Measurements from ENCODE around the gene MPPED1.

Gene MPPED1

GRCh38 chr22:43462701-43463100 lies 50.9 kb downstream of the MPPED1 start:
- in situ Hi-C loops (cut with MboI; ENCODE audit: low sequenced_read_pairs, unreplicated experiment) = no loop called here
- TF ChIP-seq CTCF (IDR thresholded peaks at IDR 0.05; ENCODE audit: borderline replicate concordance, control extremely low read depth, extremely low read depth, insufficient read depth, missing control alignments) = no peak
- DNase-seq (ENCODE audit: low spot score) = no peak

DNA sequence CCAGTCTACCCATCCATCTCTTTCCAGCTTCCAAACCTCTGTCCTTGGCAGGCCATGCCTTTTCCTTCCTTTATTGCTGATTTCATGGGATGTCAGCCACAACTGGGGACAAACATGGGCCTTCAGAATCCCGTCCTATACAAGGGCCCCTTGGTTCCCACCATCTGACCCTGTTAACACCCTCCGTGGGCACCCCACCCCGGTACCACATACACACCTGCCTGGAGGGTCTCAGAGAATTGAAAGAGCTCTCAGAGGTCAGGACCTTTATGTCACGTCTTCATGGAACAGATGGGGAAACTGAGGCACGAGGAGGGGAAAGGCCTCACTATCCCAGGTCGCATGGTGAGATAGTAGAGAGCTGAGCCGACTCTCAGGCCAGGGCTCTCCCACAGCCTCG lies 53.0 kb downstream of the MPPED1 start:
- no peak for DNase-seq (ENCODE audit: low spot score)
- in situ Hi-C loops (cut with MboI; ENCODE audit: low sequenced_read_pairs, unreplicated experiment) = no loop called here
- TF ChIP-seq CTCF (IDR thresholded peaks at IDR 0.05; ENCODE audit: borderline replicate concordance, control extremely low read depth, extremely low read depth, insufficient read depth, missing control alignments) = no peak

DNA sequence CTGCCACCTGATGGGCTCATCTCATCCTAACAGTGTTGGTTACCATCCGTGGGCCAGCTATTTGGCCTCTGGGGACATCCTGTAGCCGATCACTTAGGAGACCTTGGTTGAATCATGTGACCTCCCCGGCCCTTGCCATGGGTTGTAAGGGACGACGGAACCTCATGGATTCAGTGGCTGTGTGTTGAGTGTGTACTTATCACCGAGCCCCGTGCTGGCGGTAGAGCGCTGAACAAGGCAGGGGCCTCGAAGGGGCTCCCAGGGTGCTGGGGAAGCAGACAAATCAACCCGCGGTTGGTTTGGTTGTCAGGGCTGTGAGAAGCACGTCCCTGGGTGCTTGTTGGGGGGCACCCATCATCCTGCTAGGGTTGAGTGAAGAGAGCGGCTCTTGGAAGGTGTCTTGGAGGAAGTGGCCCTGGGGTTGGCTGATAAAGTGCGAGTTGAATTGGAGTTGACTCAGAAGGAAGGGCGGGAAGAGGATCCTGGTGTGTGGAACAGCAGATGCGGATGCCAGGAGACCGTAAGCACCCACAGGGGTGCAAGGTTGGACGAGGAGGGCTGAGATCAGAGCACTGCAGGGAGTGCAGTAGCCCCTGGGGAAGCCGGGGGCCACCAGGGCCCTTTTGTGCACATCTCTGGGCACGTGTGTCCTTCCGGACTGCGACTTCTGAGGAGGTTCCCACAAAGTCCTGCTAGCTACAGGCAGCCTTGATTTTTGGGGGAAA lies 53.6 kb downstream of the MPPED1 start:
- no peak for TF ChIP-seq CTCF (IDR thresholded peaks at IDR 0.05; ENCODE audit: borderline replicate concordance, control extremely low read depth, extremely low read depth, insufficient read depth, missing control alignments)
- DNase-seq (ENCODE audit: low spot score) = no peak
- in situ Hi-C loops (cut with MboI; ENCODE audit: low sequenced_read_pairs, unreplicated experiment) = no loop called here

DNA sequence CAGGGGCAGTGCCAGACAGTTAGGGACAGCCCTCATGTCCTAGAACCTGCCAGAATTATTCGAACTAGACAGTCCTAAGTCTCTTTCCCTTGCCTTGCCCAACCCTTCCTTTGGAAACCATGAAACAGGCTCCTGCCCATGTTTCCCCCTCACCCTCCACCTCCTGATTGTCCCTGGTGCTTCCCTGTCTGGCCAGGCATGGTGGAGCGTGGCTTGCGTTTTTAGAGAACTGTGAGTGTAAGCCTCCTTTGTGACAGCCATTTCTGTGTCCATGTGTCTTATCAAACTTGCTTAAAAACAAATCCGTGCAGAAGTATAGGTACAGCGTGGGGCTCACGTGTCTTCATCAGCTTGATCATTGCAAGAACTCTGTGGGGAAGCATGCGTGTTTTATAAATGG lies 54.9 kb downstream of the MPPED1 start:
- no peak for TF ChIP-seq CTCF (IDR thresholded peaks at IDR 0.05; ENCODE audit: borderline replicate concordance, control extremely low read depth, extremely low read depth, insufficient read depth, missing control alignments)
- DNase-seq (ENCODE audit: low spot score) = no peak
- in situ Hi-C loops (cut with MboI; ENCODE audit: low sequenced_read_pairs, unreplicated experiment) = no loop called here

DNA sequence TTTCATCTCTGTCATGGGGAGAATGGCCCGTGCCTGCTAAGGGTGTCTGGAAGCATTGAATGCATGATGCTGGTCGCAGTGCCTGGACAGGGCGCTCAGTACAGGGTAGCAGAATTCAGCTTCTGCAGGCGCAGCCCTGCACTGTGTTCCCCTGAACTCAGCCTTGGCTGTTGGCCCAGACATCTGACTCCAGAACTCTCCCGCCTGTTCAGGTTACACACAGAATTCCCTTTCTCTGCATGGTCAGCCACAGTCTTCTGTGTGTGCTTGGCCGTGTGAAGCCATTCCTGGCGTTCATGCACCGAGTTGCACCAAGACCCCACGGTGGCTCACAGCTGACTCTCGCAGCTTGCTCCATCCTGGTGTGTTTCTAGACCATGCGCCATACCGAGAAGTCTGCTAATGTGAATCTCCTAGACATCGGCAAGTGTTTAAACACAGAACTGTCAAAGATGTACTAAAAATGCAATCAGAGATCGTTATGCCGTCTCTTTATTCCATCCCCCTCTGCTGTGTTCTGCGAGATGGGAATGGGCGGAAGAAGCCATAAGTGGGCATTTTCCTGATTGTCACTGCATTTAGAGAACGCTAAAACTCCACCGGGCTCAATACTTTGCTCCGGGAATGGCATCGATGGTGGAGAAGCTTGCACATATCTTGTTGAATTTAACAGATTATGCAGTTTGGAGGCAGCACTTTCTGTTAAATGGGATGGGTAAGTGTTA lies 55.6 kb downstream of the MPPED1 start:
- TF ChIP-seq CTCF (IDR thresholded peaks at IDR 0.05; ENCODE audit: borderline replicate concordance, control extremely low read depth, extremely low read depth, insufficient read depth, missing control alignments) = no peak
- no peak for DNase-seq (ENCODE audit: low spot score)
- in situ Hi-C loops (cut with MboI; ENCODE audit: low sequenced_read_pairs, unreplicated experiment) = no loop called here

GRCh38 chr22:43470253-43470652 lies 58.4 kb downstream of the MPPED1 start:
- no peak for TF ChIP-seq CTCF (IDR thresholded peaks at IDR 0.05; ENCODE audit: borderline replicate concordance, control extremely low read depth, extremely low read depth, insufficient read depth, missing control alignments)
- no peak for DNase-seq (ENCODE audit: low spot score)
- in situ Hi-C loops (cut with MboI; ENCODE audit: low sequenced_read_pairs, unreplicated experiment) = no loop called here
